A549 (cell line): Measurements from ENCODE around the gene INPP5B.

Experiments
- CEBPB ChIP-seq, 2 experiments: fragments of >200 bp in 1 of 2; sonication (Bioruptor Twin) in 1 of 2; formaldehyde crosslinking in 1 of 2; IDR thresholded peaks; 2 replicates each; pipeline ENCODE4 v1.6.1; 2012 to 2016
- HOXA7 ChIP-seq: fragments of 250-450 bp; sonication (Bioruptor Pico); IDR thresholded peaks from 2 replicates; pipeline ENCODE4 v1.5.0; 2020; ENCODE audit warnings: mild to moderate bottlenecking, moderate library complexity
- KDM1A ChIP-seq: fragments of 200-600 bp; sonication (generic); IDR thresholded peaks from 2 replicates; pipeline ENCODE4 v1.6.1; 2016; ENCODE audit warnings: low read depth, mild to moderate bottlenecking
- MAZ ChIP-seq: fragments of 150-350 bp; IDR thresholded peaks from 2 replicates; pipeline ENCODE4 v1.6.1; 2014; ENCODE audit warnings: antibody characterized with exemption, low read depth, low read length, borderline replicate concordance
- MYC ChIP-seq: IDR thresholded peaks from 2 replicates; pipeline ENCODE4 v1.6.1; 2012; ENCODE audit warnings: mild to moderate bottlenecking, inconsistent platforms, low read length, improper control_type of control experiment, borderline replicate concordance
- NFE2L2 ChIP-seq: fragments of 150-350 bp; conservative IDR thresholded peaks from 2 replicates; pipeline ENCODE4 v1.6.1; 2014; ENCODE audit warnings: low read length
- POLR2A ChIP-seq: IDR thresholded peaks from 2 replicates; pipeline ENCODE4 v1.6.1; 2012; ENCODE audit warnings: mild to moderate bottlenecking, low read length
- RAD21 ChIP-seq, 2 experiments: fragments of >200 bp in 1 of 2; sonication (Bioruptor Twin) in 1 of 2; formaldehyde crosslinking in 1 of 2; IDR thresholded peaks in 1 of 2; conservative IDR thresholded peaks in 1 of 2; 2 replicates in 1 of 2; 3 replicates in 1 of 2; pipeline ENCODE4 v1.6.1; 2012 to 2018; ENCODE audit warnings: inconsistent platforms in 1 of 2
- ZFP36 ChIP-seq: fragments of 450-650 bp; IDR thresholded peaks from 2 replicates; pipeline ENCODE4 v1.6.1; 2014; ENCODE audit warnings: borderline replicate concordance; ENCODE audit not compliant: partially characterized antibody
- TF ChIP-seq, protein P1 (sequence below): fragments of >200 bp; sonication (Bioruptor Twin); formaldehyde crosslinking; IDR thresholded peaks from 3 replicates; pipeline ENCODE4 v1.5.1; 2016
- TF ChIP-seq, protein P2 (sequence below): fragments of 450-650 bp; IDR thresholded peaks from 2 replicates; pipeline ENCODE4 v1.6.1; 2014; ENCODE audit warnings: antibody characterized with exemption
- TF ChIP-seq, protein P3 (sequence below): fragments of 200-600 bp; sonication (generic); IDR thresholded peaks from 2 replicates; pipeline ENCODE4 v1.6.1; 2016; ENCODE audit warnings: antibody characterized with exemption, mild to moderate bottlenecking, moderate library complexity

- TF ChIP-seq MAZ (no peak), RAD21 (conservative IDR thresholded peaks at IDR 0.05 in 1 of 2, IDR thresholded peaks at IDR 0.05 in 1 of 2) (no peak), KDM1A (no peak), POLR2A (no peak), CEBPB (IDR thresholded peaks at IDR 0.05) (no peak), NFE2L2 (no peak), MYC (no peak), HOXA7 (no peak), ZFP36 (no peak)
- TF ChIP-seq, protein P1, sequence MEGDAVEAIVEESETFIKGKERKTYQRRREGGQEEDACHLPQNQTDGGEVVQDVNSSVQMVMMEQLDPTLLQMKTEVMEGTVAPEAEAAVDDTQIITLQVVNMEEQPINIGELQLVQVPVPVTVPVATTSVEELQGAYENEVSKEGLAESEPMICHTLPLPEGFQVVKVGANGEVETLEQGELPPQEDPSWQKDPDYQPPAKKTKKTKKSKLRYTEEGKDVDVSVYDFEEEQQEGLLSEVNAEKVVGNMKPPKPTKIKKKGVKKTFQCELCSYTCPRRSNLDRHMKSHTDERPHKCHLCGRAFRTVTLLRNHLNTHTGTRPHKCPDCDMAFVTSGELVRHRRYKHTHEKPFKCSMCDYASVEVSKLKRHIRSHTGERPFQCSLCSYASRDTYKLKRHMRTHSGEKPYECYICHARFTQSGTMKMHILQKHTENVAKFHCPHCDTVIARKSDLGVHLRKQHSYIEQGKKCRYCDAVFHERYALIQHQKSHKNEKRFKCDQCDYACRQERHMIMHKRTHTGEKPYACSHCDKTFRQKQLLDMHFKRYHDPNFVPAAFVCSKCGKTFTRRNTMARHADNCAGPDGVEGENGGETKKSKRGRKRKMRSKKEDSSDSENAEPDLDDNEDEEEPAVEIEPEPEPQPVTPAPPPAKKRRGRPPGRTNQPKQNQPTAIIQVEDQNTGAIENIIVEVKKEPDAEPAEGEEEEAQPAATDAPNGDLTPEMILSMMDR: no peak
- TF ChIP-seq, protein P2, sequence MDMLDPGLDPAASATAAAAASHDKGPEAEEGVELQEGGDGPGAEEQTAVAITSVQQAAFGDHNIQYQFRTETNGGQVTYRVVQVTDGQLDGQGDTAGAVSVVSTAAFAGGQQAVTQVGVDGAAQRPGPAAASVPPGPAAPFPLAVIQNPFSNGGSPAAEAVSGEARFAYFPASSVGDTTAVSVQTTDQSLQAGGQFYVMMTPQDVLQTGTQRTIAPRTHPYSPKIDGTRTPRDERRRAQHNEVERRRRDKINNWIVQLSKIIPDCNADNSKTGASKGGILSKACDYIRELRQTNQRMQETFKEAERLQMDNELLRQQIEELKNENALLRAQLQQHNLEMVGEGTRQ: no peak
- TF ChIP-seq, protein P3, sequence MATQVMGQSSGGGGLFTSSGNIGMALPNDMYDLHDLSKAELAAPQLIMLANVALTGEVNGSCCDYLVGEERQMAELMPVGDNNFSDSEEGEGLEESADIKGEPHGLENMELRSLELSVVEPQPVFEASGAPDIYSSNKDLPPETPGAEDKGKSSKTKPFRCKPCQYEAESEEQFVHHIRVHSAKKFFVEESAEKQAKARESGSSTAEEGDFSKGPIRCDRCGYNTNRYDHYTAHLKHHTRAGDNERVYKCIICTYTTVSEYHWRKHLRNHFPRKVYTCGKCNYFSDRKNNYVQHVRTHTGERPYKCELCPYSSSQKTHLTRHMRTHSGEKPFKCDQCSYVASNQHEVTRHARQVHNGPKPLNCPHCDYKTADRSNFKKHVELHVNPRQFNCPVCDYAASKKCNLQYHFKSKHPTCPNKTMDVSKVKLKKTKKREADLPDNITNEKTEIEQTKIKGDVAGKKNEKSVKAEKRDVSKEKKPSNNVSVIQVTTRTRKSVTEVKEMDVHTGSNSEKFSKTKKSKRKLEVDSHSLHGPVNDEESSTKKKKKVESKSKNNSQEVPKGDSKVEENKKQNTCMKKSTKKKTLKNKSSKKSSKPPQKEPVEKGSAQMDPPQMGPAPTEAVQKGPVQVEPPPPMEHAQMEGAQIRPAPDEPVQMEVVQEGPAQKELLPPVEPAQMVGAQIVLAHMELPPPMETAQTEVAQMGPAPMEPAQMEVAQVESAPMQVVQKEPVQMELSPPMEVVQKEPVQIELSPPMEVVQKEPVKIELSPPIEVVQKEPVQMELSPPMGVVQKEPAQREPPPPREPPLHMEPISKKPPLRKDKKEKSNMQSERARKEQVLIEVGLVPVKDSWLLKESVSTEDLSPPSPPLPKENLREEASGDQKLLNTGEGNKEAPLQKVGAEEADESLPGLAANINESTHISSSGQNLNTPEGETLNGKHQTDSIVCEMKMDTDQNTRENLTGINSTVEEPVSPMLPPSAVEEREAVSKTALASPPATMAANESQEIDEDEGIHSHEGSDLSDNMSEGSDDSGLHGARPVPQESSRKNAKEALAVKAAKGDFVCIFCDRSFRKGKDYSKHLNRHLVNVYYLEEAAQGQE: no peak
Measured at GRCh38 chr1:37845049-37845646, 101.7 kb downstream of the INPP5B start.
